Thymus (tissue), 11 donors: ENCODE measurements around the gene STX11. TPM values are rescaled to one million over a fixed set of nuclear protein-coding genes. Genes with fewer than 3 reads are reported as not detected.
"Not testable (repeated sequence)": the region's sequence is repeated elsewhere in the genome, so short reads cannot be mapped to it uniquely, and the experiment has no call there.

ENCODE experiments used
- DNase-seq, 9 donors: peaks; one replicate each; pipeline ENCODE4 v3.0.0-alpha.2; 2013; ENCODE audit warnings: low spot score in 9 of 9, low read depth in 6 of 9, missing footprints in 1 of 9
- H3K27ac ChIP-seq, 2 donors: one replicate each; pipeline ENCODE4 v1.5.1; 2013; ENCODE audit warnings: control low read depth in 1 of 2, low read depth in 1 of 2, low read length in 1 of 2, mild to moderate bottlenecking in 1 of 2, moderate library complexity in 1 of 2
- H3K27me3 ChIP-seq, 2 donors: one replicate each; pipeline ENCODE4 v1.5.1; 2013; ENCODE audit warnings: low read length in 1 of 2; ENCODE audit not compliant: control insufficient read depth in 2 of 2, insufficient read depth in 1 of 2
- H3K36me3 ChIP-seq, 2 donors: one replicate each; pipeline ENCODE4 v1.5.1; 2013; ENCODE audit warnings: low read length in 1 of 2, mild to moderate bottlenecking in 1 of 2, moderate library complexity in 1 of 2; ENCODE audit not compliant: control insufficient read depth in 2 of 2, insufficient read depth in 2 of 2
- H3K4me1 ChIP-seq, 2 donors: one replicate each; pipeline ENCODE4 v1.5.1; 2013; ENCODE audit warnings: low read length in 2 of 2; ENCODE audit not compliant: control insufficient read depth in 2 of 2, insufficient read depth in 2 of 2
- H3K4me3 ChIP-seq, 2 donors: one replicate each; pipeline ENCODE4 v1.5.1; 2013; ENCODE audit warnings: low read length in 2 of 2, control low read depth in 1 of 2, mild to moderate bottlenecking in 1 of 2
- H3K9me3 ChIP-seq, 2 donors: one replicate each; pipeline ENCODE4 v1.5.1; 2013; ENCODE audit warnings: low read length in 1 of 2, mild to moderate bottlenecking in 1 of 2; ENCODE audit not compliant: control insufficient read depth in 2 of 2, insufficient read depth in 1 of 2
- WGBS: extraction: QIAGEN DNeasy Blood & Tissue Kit; methylation state at CpG from one replicate; pipeline ENCODE4 v1.1.7; 2013; 5-methylcytosine and 5-hydroxymethylcytosine counted together
- polyA plus RNA-seq: library from polyadenylated mRNA; stranded (reverse); fragments of 200-250 nt; gene quantifications from one replicate; pipeline ENCODE4 v1.2.3, GENCODE V29; 2013
- total RNA-seq: library from RNA; stranded (reverse); fragments of 120-200 nt; gene quantifications from one replicate; pipeline ENCODE4 v1.2.4, GENCODE V29; 2013
- donor health status: healthy.

The STX11 gene
- total and polyA plus RNA-seq, 2 donors, result 3.2 to 9.6 TPM

DNA sequence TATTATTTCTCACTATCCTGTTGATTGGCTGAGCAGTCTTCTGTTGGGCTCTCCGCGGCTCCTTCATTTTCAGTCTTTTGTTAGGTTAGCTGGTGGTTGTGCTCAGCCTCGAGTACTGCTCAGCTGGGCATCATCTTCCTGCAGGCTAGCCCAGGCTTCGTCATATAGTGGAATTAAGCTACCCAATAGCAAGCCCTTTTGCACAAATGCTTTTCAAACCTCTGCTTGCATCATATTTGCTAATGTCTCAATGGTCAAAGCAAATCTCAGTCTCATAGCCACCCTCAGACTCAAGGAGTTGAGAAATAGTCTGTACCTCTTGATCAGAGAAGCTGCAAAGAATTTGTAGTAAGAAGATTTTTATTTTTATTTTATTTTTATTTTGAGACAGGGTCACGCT lies 23.7 kb downstream of the STX11 start:
- no peaks in the 10 kb centered on the region for H3K36me3 ChIP-seq

DNA sequence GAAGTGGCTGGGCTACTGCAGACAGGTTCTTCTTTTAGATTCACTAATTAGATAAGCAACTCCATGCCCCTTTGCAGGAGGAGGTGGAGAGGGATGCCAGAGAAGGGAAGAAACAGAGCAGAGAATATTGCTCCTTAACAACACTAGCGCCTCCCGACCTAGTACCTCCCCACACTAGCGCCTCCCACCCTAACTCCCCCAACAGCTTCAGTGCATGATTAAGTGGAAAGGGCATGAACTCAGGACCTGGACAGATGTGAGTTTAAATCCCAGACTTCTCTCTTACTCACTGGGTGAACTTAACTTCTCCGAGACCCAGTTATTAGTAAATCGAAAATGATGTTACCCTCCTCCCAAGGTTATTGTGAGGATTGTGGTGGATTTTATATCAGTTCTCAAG lies 25.7 kb downstream of the STX11 start:
- H3K36me3 ChIP-seq, result no peaks in the 10 kb centered on the region
- WGBS, result 98% methylated on average over 5 of the region's 5 CpGs
- H3K4me1 ChIP-seq, result no peaks in the 10 kb centered on the region

More for the DNA sequence above, 23.7 kb downstream of the STX11 start:
- no peak overlapping the region for H3K27ac ChIP-seq
- DNase-seq, result no peak
- H3K4me1 ChIP-seq, result no peaks in the 10 kb centered on the region
- 97% methylated on average over 5 of the region's 5 CpGs for WGBS
- no peak overlapping the region for H3K4me3 ChIP-seq
- no peaks in the 10 kb centered on the region for H3K9me3 ChIP-seq
- no peaks in the 10 kb centered on the region for H3K27me3 ChIP-seq

GRCh38 chr6:144177726-144178125 lies 27.4 kb downstream of the STX11 start:
- H3K9me3 ChIP-seq, result no peaks in the 10 kb centered on the region
- H3K4me3 ChIP-seq, result no peak overlapping the region
- H3K27ac ChIP-seq, result no peak overlapping the region
- no peaks in the 10 kb centered on the region for H3K36me3 ChIP-seq
- no peak for DNase-seq
- WGBS, result 96% methylated on average over 3 of the region's 3 CpGs
- no peaks in the 10 kb centered on the region for H3K27me3 ChIP-seq
- H3K4me1 ChIP-seq, result no peaks in the 10 kb centered on the region

More for the DNA sequence above, 25.7 kb downstream of the STX11 start:
- no peaks in the 10 kb centered on the region for H3K27me3 ChIP-seq
- H3K9me3 ChIP-seq, result no peaks in the 10 kb centered on the region
- H3K27ac ChIP-seq, result no peak overlapping the region
- DNase-seq, result no peak
- no peak overlapping the region for H3K4me3 ChIP-seq

GRCh38 chr6:144178323-144178722 lies 28.0 kb downstream of the STX11 start:
- Histone ChIP-seq H3K9me3 (no peaks in the 10 kb centered on the region), H3K27ac (no peak overlapping the region), H3K4me3 (no peak overlapping the region), H3K4me1 (no peaks in the 10 kb centered on the region), H3K27me3 (no peaks in the 10 kb centered on the region), H3K36me3 (no peaks in the 10 kb centered on the region)
- no peak for DNase-seq
- 97% methylated on average over 3 of the region's 3 CpGs for WGBS

DNA sequence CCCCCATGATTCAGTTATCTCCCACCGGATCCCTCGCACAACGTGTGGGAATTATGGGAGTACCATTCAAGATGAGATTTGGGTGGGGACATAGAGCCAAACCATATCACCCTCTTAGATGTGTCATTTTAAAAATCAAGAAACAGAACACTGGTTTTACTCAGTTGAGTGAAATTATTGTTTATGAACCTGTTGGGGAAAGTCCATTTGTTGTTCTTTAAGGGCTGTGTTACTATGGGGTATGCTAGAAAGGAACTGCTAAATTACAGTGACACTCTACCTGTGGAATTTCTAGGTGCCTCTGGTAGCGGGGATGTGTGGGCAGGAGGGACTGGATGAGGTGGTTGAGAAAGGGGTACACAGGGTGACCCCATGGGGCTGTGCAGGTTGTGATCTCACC lies 28.9 kb downstream of the STX11 start:
- Histone ChIP-seq H3K9me3 (no peaks in the 10 kb centered on the region), H3K4me3 (no peak overlapping the region), H3K36me3 (no peaks in the 10 kb centered on the region), H3K4me1 (no peaks in the 10 kb centered on the region), H3K27me3 (no peaks in the 10 kb centered on the region), H3K27ac (no peak overlapping the region)
- 97% methylated on average over 4 of the region's 4 CpGs for WGBS
- no peak for DNase-seq

DNA sequence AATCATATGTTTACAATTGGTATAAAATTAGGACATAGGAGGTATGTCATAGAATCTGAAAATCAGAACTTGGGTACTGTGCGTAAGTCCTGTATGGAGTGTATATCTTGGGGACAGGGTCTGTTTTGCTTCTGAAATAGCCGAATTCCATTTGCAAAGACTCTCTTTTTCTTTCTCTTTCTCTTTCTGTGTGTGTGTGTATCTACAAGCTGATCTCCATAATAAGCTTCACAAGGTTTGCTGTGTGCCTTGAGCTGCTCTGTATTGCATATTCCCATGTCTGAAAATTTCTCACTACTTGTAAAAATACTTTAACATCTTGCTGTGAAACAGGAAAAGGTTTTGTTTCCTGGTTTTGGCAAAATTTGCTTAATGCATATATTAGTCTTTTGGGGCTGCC lies 29.5 kb downstream of the STX11 start:
- Histone ChIP-seq H3K4me3 (no peak overlapping the region), H3K27ac (no peak overlapping the region), H3K36me3 (no peaks in the 10 kb centered on the region), H3K4me1 (no peaks in the 10 kb centered on the region), H3K9me3 (no peaks in the 10 kb centered on the region), H3K27me3 (no peaks in the 10 kb centered on the region)
- WGBS, result 90% methylated on average over 2 of the region's 2 CpGs
- DNase-seq, result no peak

- not testable (repeated sequence) for H3K9me3 ChIP-seq, H3K4me1 ChIP-seq, H3K27ac ChIP-seq, H3K4me3 ChIP-seq, H3K27me3 ChIP-seq, H3K36me3 ChIP-seq, DNase-seq
- WGBS, result 88% methylated on average over 1 of the region's 1 CpG
Measured at GRCh38 chr6:144180354-144180753, 30.0 kb downstream of the STX11 start.

- Histone ChIP-seq H3K9me3 (peaks cover 0 to 3% of the 10 kb centered on the region in 2 donors), H3K27me3 (no peaks in the 10 kb centered on the region), H3K36me3 (no peaks in the 10 kb centered on the region), H3K27ac (no peak overlapping the region), H3K4me3 (no peak overlapping the region), H3K4me1 (no peaks in the 10 kb centered on the region)
- DNase-seq, result no peak
- 95% methylated on average over 2 of the region's 2 CpGs for WGBS
Measured at GRCh38 chr6:144181639-144182038, 31.3 kb downstream of the STX11 start.

DNA sequence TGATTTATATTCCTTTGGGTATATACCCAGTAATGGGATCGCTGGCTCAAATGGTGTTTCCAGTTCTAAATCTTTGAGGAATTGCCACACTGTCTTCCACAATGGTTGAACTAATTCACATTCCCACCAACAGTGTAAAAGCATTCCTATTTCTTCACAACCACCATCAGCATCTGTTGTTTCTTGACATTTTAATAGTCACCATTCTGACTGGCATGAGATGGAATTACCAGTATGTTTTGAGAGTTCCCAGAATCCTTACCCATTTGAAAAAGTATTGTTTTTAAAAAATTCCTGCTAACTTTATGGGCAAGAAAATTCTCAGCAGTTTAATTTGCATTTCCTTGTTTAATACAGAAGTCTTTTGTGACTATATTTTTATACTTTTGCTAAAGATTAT lies 33.9 kb downstream of the STX11 start:
- WGBS, result 98% methylated on average over 1 of the region's 1 CpG
- H3K4me1 ChIP-seq, result not testable (repeated sequence)

More for the DNA sequence above, 33.9 kb downstream of the STX11 start:
- not testable (repeated sequence) for H3K4me3 ChIP-seq, DNase-seq, H3K36me3 ChIP-seq, H3K27ac ChIP-seq, H3K27me3 ChIP-seq
- peaks cover 3 to 11% of the 10 kb centered on the region in 2 donors for H3K9me3 ChIP-seq
